CD4-positive, alpha-beta T cell treated with Interleukin-6 for 4 hours (primary cell): ENCODE data around the gene BCKDK.

Experiments
- DNase-seq: peaks from one replicate; pipeline ENCODE4 v3.0.0-alpha.2; 2020; ENCODE audit warnings: mixed read lengths

Gene BCKDK

DNA sequence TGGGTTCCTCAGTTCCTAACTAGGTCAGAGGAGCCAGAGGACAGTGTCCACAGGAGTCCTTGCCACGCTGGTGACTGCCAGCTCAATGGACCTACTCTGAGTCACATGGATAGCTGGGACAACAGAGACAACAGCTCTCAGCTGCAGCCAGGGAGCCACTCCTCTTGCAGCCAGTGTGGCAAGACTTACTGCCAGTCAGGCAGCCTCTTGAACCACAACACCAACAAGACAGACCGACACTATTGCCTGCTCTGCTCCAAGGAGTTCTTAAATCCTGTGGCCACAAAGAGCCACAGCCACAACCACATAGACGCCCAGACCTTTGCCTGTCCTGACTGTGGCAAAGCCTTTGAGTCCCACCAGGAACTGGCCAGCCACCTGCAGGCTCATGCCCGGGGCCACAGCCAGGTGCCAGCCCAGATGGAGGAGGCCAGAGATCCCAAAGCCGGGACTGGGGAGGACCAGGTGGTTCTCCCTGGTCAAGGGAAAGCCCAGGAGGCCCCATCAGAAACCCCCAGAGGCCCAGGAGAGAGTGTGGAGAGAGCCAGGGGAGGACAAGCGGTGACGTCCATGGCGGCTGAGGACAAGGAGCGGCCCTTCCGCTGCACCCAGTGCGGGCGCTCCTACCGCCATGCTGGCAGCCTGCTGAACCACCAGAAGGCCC is 27.3 kb upstream of the BCKDK start:
- no peak for DNase-seq

DNA sequence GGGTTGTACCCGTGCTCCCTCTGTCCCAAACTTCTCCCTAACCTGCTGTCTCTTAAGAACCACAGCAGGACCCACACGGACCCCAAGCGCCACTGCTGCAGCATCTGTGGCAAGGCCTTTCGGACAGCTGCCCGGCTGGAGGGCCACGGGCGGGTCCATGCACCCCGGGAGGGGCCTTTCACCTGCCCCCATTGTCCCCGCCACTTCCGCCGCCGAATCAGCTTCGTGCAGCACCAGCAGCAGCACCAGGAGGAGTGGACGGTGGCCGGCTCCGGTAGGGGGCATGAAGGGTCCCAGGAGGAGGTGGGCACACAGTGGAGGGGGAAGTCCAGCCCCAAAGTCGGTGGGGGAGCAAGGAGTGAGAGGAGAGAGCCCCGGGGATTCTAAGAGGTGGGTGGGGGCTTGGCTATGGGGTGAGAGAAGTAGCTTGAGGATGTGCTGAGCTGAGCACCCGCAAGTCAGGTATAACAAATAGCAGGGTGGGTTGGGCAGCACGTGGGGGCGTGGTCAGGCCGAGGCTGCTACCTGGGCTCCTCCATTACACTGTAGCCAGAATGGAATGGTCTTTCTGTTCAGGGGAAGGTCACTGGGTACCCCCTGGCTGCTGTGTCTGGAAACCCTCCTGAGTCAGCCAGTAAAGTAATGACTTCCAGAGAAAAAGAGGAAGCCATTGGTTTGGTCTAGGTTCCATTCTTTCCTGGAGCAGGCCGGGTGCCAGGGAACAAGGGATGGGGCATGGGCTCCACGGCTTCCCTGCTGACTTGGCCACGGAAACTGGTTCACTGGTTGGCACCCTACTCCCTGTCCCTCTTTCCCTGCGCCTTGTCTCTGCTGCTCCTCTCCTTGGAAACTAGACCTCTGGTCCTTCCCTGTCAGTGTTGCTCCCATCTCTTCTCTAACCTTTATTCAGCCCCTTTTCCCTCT is 26.5 kb upstream of the BCKDK start:
- no peak for DNase-seq

DNA sequence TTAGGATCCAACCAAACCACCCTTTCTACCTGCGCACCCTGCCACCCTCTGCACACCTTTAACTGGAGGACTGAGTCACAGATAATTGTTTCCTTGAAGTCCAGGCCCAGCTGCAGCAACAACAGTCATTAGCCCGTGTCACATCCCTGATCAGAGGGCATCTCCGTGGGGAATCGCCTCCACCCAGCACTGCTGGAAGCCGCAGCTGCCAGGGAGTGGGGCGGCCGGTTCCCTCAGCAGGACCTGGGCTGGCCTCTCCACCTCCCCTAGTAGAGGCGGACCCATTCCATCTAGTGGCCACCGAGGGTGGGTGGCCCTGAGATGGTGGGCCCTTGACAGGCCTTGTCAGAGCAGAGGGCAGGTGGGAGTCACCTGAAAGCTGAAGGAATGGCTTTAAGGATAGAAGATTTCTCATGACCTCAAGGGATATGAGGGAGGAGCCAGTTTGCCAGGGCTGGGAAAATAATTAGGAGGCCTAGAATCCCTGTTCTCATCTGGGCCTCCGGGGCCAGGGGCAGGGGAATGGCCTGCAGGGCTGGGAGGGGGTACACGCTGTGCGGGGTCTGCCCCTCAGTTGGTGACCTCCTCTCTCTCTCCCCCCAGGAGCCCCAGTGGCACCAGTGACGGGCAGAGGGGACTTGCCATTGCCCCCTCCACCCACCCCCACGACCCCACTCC is 25.7 kb upstream of the BCKDK start:
- no peak for DNase-seq

DNA sequence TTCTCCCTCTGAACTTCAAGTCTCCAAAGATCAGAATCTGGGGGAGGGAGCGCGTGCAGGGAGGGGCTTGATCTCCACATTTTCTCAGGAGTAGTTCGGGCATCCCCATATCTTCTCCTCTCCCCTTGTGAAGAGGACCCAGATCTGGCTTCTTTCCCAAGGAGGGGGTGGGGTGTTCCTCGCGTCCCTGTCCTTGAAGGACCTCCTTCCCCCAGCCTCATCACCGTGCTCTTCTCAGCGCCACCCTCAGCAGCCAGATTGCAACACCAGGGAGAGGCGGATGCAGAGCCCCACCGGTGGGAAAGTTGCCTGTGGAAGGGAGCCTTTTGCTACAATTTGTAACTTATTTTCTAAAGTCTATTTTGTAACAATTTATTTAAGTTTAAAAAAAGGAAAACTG is 25.1 kb upstream of the BCKDK start:
- no peak for DNase-seq

DNA sequence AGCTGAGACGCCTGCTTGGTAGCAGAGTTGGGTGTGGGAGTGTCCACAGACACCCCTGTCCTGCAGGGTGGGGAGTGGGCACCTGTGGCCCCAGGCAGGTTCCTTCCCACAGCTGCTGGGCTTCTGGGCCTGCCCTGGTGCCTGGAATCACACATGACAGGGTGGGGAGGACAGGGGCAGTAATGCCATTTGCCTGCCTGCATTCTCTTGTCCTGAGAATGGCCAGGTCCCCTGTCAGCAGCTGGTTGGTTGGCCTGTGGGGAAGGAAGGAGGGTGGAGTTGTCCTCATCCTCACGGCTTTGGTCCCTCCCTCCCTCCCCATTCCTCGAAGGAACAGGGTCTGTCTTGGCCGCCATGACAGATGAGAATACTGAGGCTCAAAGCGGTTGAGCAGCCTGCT is 24.6 kb upstream of the BCKDK start:
- no peak for DNase-seq

DNA sequence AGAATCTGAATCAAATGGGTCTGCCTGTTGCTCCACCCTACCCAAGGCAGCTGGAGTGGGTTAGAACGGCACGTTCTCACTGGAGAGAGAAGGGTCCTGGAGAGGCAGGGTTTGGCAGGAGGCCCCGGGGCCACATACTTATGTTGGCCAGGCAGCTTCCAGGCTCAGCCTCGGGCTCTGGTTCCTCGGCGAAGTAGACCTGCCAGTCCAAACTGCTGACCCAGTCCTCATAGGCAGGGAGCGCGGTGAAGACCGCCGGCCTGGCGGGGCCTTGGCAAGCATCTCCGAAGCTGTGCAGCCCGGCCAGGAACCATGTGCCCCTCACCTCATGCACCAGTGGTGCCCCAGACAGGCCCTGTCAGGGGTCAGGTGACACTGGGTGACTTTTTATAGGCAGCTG is 24.2 kb upstream of the BCKDK start:
- DNase-seq: no peak

DNA sequence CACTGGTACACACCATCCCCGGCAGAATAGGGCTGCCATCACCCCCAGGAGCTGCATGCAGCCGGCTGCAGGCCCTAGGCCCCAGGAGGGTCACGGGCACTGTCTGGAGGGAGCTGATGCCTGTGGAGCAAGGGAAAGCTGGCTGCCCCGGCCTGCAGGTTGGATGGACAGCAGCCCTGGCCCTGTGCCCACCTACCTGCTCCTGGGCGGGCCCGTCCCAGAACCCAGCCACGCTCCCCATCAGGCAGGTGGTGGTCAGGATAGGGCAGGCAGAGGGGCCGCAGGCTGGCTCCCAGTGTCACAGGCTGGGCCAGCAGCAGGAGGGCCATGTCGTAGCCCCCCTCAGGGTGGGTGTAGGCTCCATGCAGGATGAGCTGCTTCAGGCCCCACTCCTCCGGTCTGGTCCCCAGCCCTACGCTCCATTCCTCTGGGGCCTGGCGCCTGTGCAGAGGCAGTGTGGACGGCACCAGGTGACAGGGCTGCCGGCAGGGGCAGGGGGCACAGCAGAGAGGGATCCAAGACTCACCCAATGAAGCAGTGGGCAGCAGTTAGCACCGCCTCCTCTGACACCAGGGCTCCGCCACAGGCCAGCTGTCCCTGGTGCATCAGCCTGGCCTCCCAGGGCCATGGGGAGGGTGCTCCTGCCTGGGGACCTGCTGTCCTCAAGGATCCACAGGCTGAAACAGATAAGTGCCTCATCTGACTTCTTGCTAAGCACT is 23.4 kb upstream of the BCKDK start:
- DNase-seq: no peak

DNA sequence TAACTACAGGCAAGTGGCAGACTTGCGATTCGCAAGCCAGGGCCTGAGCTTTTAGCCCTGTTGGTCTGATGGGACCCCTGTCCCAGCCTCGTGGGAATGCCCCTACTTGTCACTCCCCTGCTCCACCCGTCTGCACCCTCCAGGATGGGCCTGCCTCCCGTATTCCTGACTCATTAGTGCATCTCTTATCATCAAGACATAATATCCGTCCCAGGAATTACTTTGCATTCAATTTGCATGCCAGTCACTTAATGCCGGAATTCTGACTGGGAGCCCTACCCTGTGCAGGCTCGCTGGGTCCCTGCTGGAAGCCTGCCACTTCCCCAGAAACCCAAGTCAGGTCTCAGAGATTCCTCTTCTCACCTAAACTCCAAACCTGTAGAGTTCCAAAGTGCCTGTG is 22.8 kb upstream of the BCKDK start:
- no peak for DNase-seq

DNA sequence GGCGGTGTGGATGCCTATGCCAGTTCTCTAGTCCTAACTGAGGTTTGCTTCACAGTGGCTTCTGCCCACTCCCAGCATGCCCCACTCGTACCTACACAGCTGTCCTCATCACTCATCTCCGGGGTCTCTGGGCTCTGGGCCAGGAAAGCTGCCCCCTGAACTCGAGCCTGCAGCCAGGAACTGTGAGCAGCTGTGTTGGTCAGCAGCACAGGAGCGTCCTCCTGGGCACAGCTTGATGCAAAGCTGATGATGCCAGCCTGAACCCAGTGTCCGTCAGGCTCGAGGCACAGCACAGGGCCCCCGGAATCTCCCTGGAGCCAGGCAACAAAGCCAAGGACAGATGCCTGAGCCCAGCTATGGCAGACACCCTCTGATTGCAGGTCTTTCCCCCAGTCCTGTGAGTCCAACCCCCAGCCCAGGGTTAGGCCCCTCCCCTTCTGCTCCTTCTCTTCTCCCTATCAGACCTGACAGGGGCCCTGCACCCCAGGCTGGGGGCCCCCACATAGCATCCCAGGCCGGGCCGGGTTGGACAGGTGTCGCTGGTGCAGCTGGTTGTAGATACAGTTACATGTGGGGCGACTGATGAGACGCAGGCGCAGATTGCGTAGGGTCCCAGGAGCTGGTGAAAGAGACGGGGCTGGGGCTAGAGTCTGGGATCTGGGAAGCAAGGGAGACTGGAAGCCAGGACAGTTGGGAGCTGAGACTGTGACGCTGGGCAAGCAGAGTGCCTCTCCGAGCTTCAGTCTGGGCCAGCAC is 22.1 kb upstream of the BCKDK start:
- no peak for DNase-seq

DNA sequence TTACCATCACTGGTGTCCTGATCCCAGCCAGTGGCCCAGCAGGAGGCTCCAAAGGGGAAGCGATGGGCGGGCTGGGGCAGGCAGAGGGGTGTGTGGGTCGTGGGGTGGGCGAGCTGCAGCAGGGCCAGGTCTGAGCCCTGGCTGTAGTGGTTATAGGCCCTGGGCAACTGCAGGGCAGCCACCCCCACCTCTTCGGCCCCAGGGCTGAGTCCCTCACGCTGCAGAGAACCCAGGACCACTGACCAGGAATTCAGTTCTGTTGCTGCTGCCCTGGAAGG is 21.6 kb upstream of the BCKDK start:
- no peak for DNase-seq

DNA sequence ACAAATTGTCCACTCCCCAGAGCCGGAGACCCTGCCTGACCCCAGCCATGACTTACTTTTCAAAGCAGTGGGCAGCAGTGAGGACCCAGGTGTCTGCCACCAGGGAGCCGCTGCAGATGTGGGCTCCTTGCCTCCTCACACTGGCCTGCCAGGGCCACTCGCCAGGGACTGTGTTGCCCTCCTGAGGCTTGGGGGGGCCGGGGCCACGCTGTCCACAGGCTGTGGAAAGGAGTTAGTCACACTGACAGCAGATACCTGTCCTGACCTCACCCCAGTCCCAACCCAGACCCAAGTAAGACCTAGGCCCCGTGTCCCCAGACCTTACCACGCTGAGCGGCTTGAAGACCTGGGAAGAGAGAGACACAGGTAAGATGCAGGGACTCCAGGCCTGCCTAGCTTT is 20.7 kb upstream of the BCKDK start:
- no peak for DNase-seq

DNA sequence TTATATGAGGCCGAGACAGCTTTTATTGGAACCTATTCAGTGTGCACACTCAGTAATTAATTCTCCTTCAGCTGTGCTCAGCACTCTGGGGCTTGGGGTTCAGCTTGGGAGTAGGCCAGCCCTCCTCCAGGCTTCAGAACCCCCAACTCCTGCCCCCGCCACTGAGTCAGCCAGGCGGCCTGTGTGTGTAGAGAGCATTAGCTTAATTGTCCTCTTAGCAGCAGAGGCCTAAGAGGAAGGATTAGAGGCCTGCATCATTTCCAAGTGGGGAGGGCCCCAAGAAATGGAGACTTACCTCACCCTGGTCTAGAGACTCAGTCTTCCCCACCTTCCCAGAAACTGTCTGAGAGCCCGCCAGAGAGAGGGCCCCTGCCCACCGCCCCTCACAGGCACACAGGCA is 20.2 kb upstream of the BCKDK start:
- no peak for DNase-seq

DNA sequence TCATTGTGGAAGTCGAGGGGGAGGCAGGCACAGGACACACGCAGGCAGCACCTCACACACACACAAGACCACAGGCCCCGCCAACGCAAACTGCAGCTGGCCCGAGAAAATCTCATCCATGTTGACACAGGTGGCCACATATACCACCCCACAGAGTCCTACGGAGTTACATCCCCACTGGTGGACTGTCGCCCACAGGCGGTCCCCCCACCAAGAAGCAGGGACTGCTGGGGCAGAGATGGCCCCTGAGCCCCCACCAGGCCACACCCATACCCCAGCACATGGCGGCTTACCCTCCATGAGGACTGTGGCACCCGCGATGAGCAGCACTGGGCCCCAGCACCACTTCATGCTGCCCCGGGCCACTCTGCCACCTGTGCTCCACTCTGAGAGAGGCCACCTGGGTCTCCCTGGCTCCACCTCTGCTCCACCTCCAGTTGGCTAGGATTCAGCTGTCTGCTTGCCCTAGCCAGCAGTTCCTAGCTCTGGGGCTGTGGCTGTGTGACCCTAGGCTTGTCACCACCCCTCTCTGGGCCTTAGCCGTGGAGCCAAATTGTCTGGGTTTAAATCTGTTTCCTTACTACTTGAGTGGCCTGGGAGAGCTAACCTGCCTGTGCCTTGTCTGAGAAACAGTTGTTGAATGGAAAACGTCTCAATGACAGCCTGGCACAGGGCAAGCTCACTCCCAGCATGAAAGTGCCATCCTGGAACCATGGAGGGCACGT is 19.6 kb upstream of the BCKDK start, which contains the start of gene PRSS53:
Gene PRSS53, minus strand, starts transcription at position 485 of the 725 bp plus-strand sequence. Its CDS starts 134 bp downstream, at position 351.
- DNase-seq: no peak

DNA sequence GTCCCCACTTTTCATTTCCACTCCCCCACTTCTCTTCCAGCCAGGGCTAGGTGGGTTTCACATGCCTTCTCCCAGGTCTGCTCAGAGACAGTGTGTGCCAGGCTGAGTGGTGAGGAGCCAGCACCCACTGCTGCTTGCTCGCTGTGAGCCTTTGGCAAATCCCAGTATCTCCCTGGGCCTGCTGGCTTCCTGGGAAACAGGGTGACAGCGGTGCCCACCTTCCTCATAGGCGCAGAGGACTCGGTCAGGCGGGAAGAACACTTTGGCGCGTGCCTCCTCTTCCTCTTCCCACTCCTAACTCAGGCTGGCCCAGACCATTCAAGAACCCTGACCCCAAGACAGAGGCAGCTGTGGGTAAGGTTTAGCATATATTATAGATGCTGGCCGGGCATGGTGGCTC is 19.0 kb upstream of the BCKDK start:
- no peak for DNase-seq

DNA sequence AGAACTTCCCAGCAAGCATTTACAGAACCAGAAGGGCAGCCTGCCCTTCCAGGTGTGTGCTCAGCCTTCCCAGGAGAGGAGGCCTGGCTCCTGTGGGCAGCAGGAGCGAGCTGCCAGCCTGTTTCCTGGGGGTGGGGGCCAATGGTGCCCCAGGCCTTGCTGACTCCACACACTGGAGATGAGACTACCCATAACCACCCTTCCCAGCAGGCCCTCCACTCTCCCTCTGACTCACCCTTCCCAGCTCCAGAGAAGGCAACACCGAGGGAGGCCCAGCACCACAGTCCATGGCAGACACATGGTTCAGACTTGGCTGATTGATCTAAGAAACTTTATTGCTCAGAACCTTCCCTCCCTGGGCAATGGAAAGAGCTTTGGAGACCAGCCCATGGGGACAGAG is 17.6 kb upstream of the BCKDK start:
- no peak for DNase-seq

DNA sequence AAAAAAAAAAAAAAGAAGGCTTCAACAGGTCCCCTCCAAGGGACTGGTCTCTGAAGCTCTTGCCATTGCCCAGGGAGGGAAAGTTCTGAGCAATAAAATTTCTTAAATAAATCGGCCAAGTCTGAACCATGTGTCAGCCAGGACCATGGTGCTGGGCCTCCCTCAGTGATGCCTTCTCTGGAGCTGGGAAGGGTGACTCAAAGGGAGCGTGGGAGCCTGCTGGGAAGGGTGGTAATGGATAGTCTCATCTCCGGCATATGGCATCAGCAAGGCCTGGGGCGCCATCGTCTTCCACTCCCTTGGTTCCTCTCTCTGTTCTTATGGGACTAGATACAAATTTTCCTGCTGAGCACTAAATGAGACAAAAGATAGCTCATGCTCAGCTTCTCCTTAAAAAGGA is 15.9 kb upstream of the BCKDK start:
- no peak for DNase-seq

DNA sequence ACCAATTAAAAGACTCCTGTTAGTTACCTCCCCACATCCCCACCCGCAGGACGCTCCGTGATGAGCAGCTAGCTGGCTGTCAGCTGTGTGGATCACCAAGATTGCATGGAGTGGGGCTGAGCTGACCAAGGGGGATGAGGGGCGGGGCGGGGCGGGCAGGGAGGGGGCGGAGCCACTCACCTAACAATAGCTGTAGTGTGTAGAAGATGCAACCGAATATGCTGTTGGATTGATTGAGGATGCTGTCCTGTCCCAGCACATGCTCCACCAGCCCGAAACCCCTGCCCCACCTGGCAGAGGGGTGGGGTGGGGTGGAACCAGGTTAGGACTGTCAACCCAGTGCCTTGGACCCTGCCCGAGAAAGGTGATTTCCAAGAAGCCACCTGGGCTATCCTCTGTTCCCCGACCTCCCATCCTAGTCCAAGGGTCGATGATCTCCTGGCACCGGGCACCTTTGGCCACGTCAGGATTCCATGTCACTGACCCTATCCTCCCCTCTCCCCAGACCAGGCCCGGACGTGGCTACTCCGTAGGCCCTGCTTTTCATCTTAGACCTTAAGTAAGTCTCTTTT is 15.0 kb upstream of the BCKDK start:
- DNase-seq: no peak

DNA sequence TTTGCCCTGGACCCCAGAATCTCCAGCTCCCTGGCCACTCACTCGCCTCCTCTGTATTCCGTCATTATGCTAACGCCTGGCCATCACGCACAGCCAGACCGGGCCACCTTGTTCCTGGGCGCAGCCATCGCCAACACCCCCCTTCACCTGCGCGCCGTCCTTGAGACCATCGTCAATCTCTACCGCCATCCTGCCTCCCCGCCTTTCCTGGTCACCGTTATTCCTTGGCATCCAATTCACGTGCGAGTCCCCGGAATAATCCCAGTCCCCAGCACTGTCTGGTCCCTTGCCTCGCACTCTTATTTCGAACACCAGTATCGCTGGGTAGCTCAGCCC is 14.1 kb upstream of the BCKDK start:
- DNase-seq: no peak

DNA sequence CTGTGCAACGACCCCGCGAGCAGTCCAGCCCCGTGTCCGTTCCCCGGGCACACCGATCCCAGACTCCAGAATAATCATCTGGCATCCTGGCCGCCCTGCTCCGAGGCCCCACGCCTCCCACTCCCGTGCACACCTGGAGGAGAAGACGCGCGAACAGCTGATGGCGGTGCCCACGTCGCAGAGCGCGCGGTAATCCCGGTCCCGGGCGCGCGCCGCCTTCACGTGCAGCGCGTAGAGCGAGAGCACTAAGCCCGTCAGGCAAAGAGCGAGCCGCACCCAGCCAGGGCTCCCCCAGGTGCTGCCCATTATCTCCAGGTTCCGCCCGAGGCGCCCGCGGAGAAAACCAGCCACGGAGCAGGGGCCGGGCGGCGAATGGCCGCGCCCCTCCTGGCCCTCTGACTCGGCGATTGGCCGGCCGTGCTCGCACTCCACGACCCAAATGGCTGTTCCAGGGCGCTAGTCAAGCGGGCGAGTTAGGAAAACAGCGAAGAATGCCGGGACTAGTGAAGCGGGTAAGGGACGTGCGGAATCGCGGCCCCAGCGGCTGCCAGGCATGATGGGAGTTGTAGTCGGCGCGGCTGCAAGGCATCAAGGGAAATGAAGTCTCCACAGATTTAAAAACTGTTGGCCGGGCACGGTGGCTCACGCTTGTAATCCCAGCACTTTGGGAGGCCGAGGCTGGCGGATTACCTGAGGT is 13.6 kb upstream of the BCKDK start, which contains the start of gene VKORC1:
Gene VKORC1, minus strand, starts transcription at position 374 of the 697 bp plus-strand sequence. Its CDS starts 68 bp downstream, at position 306.
- DNase-seq: peak; percentile 91

DNA sequence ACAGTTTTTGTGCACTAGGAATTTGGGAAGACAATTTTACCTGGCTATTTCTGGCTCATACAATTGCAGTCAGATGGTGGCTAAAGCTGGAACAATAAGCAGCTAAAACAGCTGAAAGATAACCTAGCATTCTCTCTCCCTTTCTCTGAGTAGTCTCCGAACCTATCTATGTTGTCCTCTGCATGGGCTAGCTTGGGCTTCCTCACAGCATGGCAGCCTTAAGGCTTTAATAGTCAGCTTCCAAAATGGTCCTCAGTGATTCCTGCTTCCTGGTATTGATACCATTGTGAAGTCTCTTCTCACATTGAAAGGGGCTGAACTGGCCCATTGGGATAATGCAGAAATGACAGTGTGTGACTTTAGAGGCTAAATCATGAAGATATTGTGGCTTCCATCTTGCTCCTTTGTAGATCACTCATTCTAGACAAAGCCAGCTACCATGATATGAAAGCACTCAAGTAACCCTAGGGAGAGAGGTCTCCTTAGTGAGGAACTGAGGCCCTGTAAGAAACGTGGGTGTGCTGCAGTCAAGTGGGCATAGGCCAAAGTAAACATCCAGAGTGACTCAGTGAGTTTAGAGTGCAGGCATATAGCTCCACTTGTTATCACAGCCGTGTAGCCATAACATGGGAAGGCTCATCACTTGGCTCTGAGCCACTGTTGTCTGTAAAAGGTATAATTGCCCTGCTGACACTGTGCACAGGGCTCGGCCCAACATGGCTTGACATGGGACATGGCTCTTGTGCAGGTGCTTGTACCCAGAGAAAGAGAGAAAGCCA is 8.1 kb upstream of the BCKDK start:
- no peak for DNase-seq
